ENCODE data around the gene SQOR.

Gene SQOR

DNA sequence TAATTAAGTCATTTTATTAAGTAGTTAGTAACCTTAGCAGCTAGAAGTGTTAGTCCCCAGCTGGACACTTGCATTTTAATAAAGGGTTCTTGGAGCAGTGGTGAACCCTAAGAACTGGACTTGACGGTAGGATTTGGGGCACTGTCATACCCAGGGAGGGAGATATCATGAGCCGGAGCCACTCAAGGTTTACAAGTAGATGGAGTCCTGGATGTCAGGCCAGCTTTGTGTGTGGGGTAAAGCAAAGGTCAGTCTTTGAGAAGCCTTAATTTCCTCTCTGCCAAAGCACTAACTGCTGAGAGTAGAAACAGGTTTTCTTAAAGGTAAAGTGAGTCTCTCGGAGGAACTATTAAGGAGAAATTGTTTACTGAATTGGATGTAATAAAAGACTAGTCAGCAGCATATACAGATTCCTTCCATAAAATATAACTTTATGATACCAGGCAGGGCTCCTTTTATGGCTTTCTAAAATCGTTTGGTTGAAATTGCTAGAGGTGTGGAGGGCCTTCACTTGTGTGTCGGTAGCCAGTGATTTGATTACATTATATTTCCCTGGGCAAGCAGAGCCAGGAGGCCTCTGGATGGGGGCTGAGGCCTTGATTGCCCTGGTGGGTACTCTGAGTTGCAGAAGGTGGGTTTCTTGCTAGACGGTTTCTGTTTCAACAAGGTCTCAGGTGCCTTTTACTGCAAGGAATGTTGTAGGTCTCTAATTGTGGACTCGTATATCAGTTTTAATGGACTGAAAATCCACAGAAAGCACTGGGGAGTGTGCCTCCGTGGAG is 23.1 kb downstream of the SQOR start:
- in situ Hi-C loops (cut with MboI; ENCODE audit: low sequenced_read_pairs) = no loop called here

DNA sequence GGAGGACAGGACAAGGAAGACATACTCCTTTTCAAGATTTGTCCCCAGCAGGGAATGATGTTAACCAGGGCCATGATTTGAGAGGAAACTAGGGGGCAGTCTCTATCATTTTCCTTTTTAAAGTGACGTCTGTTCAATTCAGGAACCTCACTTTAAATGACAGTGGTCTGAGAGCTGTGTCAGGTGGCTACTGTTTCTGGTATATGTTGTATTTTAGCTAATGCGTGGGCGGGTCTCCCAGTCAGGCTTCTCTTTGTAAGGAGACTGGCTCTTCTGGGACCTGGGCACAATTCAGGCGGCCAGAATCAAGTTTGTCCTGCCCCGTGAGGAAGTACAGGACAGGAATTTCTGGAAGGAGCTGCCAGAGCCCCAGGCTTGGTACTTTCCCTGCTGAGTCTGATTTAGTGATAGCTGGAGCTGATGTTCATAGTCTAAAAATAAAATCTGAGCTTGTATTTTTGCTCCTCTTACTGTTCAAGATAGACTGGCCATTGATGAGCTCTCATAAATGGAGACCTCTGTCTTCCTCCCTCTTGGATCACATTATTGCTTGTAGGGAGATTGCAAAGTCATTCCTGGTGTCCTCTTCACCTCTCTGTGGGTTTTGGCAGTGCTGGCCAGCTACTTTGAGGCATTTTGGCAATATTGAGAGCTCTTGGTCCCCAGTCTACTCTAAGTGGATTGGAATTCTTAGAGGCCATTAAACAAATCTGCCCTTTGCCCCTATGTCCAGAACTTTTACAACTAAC is 25.6 kb downstream of the SQOR start:
- in situ Hi-C loops (cut with MboI; ENCODE audit: low sequenced_read_pairs) = no loop called here

DNA sequence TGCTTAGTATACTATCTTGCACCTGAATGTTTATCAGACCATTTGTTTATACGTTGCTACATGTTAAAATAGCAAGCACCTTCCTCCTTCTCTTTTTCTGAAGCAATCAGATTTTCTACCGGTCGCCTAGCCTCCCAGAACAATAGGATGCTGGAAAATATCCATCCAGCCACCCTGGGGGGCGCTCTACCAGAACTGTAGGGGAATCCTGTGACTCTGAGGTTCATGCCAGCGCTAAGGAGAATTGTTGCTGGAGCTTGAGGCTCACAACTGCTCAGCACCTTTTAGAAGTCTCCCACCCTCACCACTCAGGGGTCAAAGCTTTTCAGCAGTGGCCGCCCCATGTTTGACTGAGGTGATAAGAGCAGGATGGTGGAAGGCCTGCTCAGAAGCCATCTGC is 27.5 kb downstream of the SQOR start:
- in situ Hi-C loops (cut with MboI; ENCODE audit: low sequenced_read_pairs) = no loop called here

DNA sequence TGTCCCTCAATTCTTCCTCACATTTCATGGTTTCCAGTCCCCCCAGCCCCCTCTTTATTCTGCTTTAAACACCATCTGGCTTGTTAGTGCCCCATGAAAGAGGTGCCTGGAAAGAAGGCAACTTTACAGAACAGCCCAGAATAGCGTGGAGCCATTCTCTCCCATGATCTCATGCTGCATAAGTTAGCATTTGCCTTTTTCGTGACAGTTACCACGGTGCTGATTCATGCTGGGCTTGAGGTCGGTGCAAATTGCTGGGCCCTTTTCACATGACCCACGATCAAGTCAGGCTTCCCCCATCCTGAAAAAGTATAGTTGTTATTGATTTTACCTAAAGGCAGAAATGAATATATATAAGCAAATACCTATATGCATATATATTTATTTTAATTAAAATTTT is 29.6 kb downstream of the SQOR start:
- in situ Hi-C loops (cut with MboI; ENCODE audit: low sequenced_read_pairs) = no loop called here

DNA sequence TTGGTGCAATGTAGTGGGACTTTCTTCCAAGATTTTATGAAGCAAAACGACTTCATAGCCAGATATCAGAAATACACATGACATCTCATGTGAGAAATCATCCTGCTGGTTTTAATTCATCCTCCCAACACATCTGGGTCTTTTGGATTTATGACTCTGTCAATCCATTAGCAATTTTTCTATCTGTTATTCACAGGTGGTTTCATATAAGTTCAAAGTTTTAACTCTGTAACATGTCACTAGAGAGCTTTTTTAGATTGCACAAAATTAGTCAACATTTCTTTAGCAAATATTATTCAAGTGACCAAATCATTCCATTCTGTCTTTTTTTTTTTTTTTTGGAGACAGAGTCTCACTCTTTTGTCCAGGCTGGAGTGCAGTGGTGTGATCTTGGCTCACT is 30.4 kb downstream of the SQOR start:
- in situ Hi-C loops (cut with MboI; ENCODE audit: low sequenced_read_pairs) = no loop called here

DNA sequence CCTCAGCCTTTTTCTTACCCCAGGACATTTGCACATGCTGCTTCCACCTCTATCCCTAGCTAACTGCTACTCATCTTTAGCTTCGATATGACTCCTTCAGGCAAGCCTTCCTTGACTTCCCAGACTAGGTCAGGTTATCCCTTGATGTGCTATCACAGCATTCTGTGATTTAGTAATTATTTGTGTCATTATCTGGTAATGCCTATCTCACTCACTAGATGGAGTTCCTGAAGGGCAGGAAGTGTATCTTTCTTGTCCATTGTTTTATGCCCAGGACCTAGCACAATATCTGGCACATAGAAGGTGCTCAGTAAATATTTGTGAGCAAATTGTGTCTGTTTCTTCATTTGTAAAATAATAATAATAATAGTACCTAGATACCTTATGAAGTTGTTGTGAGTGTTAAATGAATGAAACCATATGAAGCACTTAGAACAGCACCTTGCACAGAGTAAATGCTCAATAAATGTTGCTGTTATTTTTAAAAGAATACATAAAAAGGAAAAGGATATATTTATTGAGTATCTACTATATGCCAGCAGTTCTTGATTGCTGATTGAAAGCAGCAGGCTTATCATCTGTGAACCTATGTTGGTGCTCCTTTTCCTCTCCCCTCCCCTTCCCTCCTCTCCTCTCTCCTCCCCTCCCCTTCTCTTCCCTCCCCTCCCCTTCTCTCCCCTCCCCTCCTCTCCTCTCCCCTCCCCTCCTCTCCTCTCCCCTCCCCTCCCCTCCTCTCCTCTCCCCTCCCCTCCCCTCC is 31.5 kb downstream of the SQOR start:
- in situ Hi-C loops (cut with MboI; ENCODE audit: low sequenced_read_pairs) = no loop called here

DNA sequence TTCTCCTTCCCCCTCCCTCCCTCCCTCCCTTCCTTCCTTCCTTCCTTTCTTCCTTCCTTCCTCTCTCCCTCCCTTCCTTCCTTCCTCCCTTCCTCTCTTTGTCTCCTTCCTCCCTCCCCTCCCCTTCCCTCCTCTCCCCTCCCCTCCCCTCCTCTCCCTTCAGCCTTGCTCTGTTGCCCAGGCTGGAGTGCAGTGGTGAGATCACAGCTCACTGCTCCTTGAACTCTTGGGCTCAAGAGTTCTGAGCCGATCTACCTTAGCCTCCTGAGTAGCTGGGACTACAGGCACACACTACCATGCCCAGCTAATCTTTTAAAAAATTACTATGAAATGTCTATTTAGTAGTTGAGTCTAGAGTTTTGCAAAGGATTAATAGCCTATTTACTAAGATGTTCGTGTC is 32.2 kb downstream of the SQOR start:
- in situ Hi-C loops (cut with MboI; ENCODE audit: low sequenced_read_pairs) = no loop called here

DNA sequence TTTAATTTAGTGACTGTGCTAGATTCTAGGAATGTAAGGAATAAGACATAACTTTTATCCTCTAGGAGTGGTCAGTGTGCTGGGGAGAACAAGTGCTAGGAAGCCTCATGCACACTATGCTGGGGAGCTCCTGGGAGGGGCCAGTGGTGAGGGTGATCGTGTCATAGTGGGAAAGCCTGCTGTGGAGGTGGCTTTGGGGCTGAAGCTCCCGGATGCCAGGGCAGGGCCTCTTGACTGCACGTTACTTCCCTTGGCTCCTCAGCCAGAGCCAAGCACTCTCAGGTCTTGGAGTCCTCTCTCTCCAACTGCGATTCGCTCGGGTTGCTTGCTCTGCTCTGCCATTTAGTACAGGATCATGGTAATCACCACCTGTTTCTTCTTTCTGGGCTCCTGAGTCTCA is 33.6 kb downstream of the SQOR start:
- in situ Hi-C loops (cut with MboI; ENCODE audit: low sequenced_read_pairs) = no loop called here

DNA sequence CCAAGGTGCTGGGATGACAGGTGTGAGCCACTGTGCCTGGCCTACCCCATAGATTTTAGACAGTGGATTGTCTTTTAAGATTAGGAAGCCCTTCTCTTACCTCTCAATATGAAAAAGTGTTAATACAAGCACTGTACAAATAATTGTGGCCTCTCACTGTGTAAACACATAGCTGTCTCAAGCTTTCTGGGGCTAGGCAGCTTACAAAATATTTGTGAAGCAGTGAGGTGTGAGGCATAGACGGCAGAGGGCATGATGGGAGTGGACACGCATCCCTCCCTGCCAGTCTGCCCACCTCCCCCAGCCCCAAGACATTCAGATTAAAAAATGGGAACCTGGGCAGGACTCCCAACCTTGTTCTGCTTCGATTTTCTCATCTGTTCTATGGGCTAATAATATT is 34.6 kb downstream of the SQOR start:
- in situ Hi-C loops (cut with MboI; ENCODE audit: low sequenced_read_pairs) = no loop called here

DNA sequence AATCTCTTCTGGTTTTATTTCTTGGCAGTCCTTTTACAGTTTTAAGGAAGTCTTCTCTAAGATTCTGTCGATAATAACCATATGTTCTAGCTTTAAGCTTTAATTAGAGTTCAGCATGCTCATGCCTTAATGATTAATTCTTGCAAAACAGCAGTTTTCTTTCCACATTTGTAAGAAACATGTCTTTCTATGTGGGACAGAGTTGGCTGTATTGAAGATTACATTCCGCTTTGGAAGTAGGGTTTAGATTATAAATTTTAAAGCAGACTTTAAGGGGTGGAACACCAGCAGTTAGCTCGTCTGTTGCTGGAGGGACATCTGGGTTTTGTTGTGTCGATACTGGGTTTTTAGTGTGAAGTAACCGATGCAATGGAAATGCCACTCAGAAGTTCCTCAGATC is 35.3 kb downstream of the SQOR start:
- in situ Hi-C loops (cut with MboI; ENCODE audit: low sequenced_read_pairs) = no loop called here

DNA sequence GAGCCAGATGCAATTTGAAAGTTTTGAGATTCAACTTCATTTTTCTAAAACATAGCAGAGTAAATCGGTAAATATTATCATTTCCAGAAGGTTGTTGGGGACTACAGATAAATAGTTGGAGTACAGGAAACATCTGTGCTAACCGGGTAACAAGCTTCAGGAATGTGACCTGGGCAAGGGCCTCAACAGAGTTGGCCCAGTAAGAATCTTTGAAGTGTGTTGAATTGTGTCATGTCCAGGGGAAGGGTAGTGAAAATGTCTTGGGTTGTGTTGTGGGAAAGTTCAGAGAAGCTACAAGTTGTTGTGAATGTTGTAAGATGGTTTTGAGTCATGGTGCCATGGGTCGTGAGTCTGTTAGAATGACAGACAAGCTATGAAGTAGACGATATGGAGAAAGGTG is 35.7 kb downstream of the SQOR start:
- in situ Hi-C loops (cut with MboI; ENCODE audit: low sequenced_read_pairs) = no loop called here

DNA sequence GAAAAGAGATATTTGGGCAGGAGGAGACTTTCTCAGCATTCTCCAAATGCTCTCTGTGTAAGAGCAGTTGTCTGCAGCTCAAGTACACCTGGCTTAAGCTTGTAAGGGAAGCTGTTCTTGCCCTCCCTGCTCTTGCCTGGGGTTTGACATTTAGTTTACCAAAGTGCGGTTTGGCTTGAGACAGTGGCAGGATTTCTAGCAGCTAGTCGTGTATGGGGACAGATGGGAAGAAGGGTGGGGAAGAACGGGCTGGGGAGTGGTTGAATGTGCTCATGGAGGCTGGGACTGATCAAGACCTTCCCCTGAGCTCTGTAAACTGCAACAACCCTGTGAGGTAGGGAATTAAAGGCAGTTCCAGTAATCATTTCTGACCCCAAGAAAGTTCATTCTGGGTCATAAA is 39.8 kb downstream of the SQOR start:
- in situ Hi-C loops (cut with MboI; ENCODE audit: low sequenced_read_pairs) = no loop called here

DNA sequence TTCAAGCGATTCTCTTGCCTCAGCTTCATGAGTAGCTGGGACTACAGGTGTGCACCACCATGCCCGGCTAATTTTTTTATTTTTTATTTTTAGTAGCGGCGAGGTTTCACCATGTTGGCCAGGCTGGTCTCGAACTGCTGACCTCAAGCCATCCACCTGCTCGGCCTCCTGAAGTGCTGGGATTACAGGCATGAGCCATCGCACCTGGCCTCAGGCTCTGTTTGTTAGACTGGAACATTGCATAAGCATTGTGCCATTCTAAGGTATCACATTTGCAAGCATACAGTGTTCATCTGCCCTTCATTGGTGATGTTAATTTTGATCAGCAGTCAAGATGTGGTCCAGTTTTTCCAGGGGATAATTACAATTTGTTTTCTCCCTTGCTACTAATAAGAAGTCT is 43.0 kb downstream of the SQOR start:
- in situ Hi-C loops (cut with MboI; ENCODE audit: low sequenced_read_pairs) = no loop called here

DNA sequence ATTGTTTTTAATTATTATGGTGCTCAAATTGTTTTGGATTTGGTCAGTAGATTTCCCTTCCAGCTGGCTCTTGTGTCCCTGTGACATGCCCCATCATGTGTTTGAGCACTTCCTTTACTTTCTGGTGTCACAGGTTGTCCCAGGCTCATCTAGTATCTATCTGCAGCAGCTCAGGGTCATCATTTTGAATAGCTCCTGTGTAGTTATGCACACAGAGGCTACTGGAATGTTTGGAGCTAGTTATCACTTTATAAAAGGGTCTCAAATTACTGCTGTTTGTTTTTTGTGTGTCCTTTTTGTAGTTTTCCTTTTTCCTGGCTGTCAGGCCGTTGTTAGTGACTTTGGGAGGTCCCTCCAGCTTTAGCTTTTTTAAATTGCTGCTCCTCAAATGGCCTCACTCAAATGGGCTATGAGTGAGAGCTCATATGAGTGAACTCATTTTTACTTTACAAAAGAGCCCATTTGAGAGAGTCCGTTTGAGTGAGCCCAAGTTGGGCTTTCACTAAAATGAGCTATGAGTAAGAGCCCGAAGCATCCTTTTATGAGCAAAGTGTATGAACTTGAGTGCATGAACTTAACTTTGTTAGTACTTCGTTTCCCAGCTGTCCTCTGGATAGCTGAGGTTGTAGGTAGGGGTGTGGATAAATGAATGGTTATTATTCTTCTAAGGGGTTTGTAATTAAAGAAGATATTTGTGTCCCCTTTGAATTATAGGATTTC is 43.8 kb downstream of the SQOR start:
- in situ Hi-C loops (cut with MboI; ENCODE audit: low sequenced_read_pairs) = no loop called here

DNA sequence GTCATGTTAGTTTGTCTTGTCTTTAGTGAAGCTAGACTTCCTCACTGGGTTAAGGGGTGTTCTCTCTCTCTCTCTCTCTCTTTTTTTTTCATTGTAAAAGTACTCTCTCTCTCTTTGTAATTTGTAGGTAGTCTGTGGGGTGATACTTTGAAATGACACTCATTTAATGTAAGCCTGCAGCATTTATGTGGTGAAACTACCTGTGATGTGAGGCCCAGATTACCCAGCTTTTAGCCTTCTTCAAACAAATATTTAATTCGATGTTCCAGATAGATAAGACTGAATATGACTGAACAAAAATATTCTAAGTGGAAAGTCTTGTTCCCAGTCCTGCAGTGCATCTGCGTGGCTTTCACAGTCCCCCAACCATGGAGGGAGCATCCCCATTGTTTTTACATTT is 49.7 kb downstream of the SQOR start:
- in situ Hi-C loops (cut with MboI; ENCODE audit: low sequenced_read_pairs) = no loop called here

DNA sequence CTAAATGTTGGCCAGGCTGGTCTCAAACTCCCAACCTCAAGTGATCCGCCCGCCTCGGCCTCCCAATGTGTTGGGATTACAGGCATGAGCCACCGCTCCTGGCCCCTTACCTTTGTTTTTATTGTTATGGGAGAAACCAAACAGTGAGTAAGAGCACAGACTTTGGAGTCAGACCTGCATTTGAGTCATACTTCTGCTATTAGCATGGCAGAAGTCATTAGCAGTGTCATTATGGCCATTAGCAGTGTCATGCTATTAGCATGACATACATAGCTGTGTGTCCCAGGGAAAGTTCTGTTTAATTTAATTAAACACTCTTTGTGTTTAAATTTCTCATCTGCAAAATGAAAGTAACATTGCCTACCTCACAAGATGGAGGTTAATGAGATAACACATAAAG is 54.8 kb downstream of the SQOR start:
- in situ Hi-C loops (cut with MboI; ENCODE audit: low sequenced_read_pairs) = no loop called here

DNA sequence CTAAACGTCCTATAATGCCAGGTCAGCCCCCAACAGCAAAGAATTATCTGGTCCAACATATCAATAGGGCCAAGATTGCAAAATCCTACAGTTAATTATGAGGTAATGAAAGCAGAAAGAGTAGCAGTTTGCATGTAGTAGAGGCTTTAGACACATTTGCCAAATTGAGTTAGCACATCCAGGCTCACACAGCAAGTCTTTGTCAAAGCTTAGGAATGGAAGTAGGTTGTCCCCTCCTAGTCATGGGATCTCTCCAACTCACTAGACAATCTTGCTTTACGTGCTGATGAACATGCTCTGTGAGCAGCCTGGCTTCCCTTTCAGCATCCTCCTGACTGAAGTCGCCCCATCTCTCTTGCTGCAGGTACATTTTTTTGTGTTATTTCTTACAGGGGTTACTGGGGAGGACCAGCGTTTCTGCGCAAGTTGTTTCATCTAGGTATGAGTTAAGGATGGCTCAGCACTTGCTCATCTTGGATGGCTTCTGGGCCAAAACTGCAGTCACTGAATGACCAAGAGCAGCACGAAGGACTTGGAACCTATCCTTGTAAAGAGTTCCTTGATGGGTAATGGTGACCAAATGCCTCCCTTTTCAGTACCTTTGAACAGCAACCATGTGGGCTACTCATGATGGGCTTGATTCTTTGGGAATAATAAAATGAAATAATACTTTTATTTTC is 55.9 kb downstream of the SQOR start:
- in situ Hi-C loops (cut with MboI; ENCODE audit: low sequenced_read_pairs) = no loop called here

DNA sequence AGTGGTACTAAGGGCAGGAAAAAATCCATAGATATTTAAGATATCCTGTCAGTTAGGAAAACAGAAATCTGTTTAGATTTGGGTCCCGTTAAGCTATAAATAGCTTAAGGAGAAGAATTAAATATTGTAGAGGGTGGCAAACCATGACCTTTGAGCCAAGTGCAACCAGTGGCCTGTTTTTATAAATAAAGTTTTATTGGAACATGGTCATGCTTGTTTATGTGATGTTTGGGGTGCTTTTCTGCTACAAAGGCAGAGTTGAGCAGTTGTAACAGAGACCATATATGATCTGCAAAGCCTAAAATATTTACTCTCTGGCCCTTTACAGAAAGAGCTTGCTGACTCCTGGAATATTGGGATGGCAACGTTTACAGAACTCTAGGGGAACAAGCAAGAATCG is 66.3 kb downstream of the SQOR start:
- in situ Hi-C loops (cut with MboI; ENCODE audit: low sequenced_read_pairs) = no loop called here

DNA sequence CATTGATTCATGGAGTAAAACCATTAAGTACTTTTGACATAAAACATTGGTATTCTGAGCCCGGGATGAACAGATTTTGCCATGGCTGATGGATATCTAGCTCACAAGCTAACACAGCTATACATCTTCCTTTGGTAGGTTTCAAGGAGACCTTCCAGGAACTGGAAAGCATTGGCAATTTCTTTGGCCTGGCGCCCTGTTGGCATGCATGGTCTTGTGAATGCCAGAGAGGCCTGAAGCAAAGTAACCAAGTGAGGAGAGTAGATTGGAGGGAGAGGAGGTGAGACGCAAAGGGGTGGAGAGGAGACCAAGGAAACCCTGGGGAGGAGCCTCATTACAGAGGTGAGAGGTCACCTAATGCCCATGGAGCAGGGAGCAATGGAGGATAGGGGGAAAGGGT is 67.2 kb downstream of the SQOR start:
- in situ Hi-C loops (cut with MboI; ENCODE audit: low sequenced_read_pairs) = no loop called here

DNA sequence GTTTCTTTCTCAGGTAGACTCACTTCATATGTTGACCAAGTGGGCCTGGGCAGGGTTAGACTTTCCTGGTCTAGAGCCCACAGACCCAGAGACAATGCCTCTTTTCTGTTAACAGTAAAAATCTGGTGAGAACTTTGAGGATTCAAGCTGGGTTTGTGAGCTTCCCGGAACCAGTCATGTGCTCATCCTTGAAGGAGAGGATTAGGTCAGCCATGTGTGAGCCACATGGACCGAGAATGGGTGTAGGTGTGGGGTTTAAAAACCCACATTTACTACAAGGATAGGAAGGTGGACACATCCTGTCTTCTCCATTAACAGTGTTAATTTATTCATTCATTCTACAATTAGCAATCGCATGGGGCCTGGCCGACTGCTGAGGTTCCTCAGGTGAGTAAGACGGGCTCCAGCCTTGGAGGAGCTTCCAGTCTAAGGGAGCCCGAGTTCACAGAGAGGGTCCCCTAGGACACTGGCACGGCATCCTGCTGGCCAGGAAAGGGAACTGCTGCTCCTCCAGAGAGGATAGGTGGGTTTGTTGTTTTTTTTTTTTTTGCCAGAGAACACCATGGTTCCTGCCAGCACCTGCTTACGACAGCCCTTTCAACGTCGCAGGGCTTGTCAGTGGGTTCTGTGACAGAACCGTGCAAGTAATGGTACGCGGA is 69.0 kb downstream of the SQOR start:
- in situ Hi-C loops (cut with MboI; ENCODE audit: low sequenced_read_pairs) = no loop called here
